ENCODE measurements around the gene COPS6. TPM values are rescaled to one million over a fixed set of nuclear protein-coding genes. Genes with fewer than 3 reads are reported as not detected.
"Not testable (repeated sequence)": the region's sequence is repeated elsewhere in the genome, so short reads cannot be mapped to it uniquely, and the experiment has no call there.

Gene COPS6
- total RNA-seq, 1 donor from 2014 or later, result 88.3 TPM

- ChIA-PET CTCF (interaction anchor here (0.7 to 1.4 kb wide), 5 partner anchors 27 to 215 kb away, joined by 3 to 6 read pairs (median 3); partner anchors contain the start of genes AP4M1, AZGP1 and MCM7), POLR2A (interaction anchor here (0.6 to 3.7 kb wide), 9 partner anchors 12 to 149 kb away, joined by 3 to 15 read pairs (median 3); partner anchors contain the start of genes AP4M1, COPS6, LAMTOR4 and MCM7)
- peaks cover 10% of the 10 kb centered on the region for H3K36me3 Mint-ChIP-seq (ENCODE audit: low read depth)
- peaks cover 44% of the 10 kb centered on the region for H3K4me1 Mint-ChIP-seq
- H3K27ac Mint-ChIP-seq, result peak overlapping the region; percentile 63
- intact Hi-C loops (cut with micrococcal nuclease), result loop anchor here (1.0 to 2.0 kb wide), 10 partner anchors 9 to 308 kb away; partner anchors contain the start of genes CNPY4, GPC2, LAMTOR4 and MEPCE
- TF ChIP-seq, protein P1, sequence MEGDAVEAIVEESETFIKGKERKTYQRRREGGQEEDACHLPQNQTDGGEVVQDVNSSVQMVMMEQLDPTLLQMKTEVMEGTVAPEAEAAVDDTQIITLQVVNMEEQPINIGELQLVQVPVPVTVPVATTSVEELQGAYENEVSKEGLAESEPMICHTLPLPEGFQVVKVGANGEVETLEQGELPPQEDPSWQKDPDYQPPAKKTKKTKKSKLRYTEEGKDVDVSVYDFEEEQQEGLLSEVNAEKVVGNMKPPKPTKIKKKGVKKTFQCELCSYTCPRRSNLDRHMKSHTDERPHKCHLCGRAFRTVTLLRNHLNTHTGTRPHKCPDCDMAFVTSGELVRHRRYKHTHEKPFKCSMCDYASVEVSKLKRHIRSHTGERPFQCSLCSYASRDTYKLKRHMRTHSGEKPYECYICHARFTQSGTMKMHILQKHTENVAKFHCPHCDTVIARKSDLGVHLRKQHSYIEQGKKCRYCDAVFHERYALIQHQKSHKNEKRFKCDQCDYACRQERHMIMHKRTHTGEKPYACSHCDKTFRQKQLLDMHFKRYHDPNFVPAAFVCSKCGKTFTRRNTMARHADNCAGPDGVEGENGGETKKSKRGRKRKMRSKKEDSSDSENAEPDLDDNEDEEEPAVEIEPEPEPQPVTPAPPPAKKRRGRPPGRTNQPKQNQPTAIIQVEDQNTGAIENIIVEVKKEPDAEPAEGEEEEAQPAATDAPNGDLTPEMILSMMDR (IDR thresholded peaks at IDR 0.05), result no peak
- ATAC-seq (ENCODE audit: low read depth) (no peak), DNase-seq (no peak)
- H3K4me3 Mint-ChIP-seq, result peak overlapping the region; percentile 100
- no peaks in the 10 kb centered on the region for H3K27me3 Mint-ChIP-seq
- H3K9me3 Mint-ChIP-seq, result no peaks in the 10 kb centered on the region
Observed at GRCh38 chr7:100127866-100128636, 39.3 kb downstream of the COPS6 start.

DNA sequence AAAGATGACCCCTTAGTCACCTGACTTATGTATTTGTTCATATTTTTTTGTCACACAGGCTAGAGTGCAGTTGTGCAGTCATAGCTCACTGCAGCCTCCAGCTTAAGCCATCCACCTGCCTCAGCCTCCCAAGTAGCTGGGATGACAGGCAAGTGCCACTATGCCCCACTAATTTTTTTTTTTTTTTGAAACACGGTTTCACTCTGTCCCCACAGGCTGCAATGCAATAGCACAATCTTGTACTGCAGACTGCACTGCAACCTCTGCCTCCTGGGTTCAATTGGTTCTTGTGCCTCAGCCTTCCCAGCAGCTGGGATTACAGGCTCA is 39.8 kb downstream of the COPS6 start:
- peak overlapping the region; percentile 100 for H3K4me3 Mint-ChIP-seq
- no peak overlapping the region for H3K27ac Mint-ChIP-seq
- no peaks in the 10 kb centered on the region for H3K27me3 Mint-ChIP-seq
- intact Hi-C loops (cut with micrococcal nuclease), result no loop called here
- no peaks in the 10 kb centered on the region for H3K9me3 Mint-ChIP-seq
- H3K4me1 Mint-ChIP-seq, result peaks cover 44% of the 10 kb centered on the region
- peaks cover 10% of the 10 kb centered on the region for H3K36me3 Mint-ChIP-seq (ENCODE audit: low read depth)
- ChIA-PET POLR2A (interaction anchor here (0.6 to 3.7 kb wide), 9 partner anchors 11 to 148 kb away, joined by 3 to 15 read pairs (median 3); partner anchors contain the start of genes AP4M1, COPS6, LAMTOR4 and MCM7), CTCF (interaction anchor here (0.6 to 4.6 kb wide), 10 partner anchors 10 to 279 kb away, joined by 3 to 45 read pairs (median 3); partner anchors contain the start of genes AP4M1, AZGP1 and MCM7)
- no peak for DNase-seq
- ATAC-seq (ENCODE audit: low read depth), result no peak
- TF ChIP-seq, protein P1 (IDR thresholded peaks at IDR 0.05), result no peak

GRCh38 chr7:100130220-100130607 is 41.4 kb downstream of the COPS6 start:
- intact Hi-C loops (cut with micrococcal nuclease); H3K27ac Mint-ChIP-seq; H3K4me3 Mint-ChIP-seq; H3K36me3 Mint-ChIP-seq (ENCODE audit: low read depth); H3K9me3 Mint-ChIP-seq; H3K27me3 Mint-ChIP-seq; DNase-seq; ATAC-seq (ENCODE audit: low read depth): not testable (repeated sequence)
- CTCF ChIA-PET, result interaction anchor here (0.8 to 4.6 kb wide), 8 partner anchors 17 to 277 kb away, joined by 3 to 45 read pairs (median 4); partner anchors contain the start of gene LAMTOR4
- POLR2A ChIA-PET, result interaction anchor here (0.7 to 3.7 kb wide), 3 partner anchors 29 to 299 kb away, joined by 4 to 15 read pairs (median 7); partner anchors contain the start of genes AP4M1 and MCM7
- H3K4me1 Mint-ChIP-seq, result peaks cover 33% of the 10 kb centered on the region

- TF ChIP-seq, protein P1 (IDR thresholded peaks at IDR 0.05), result peak; percentile 95
- CTCF ChIA-PET, result interaction anchor here (0.6 to 4.6 kb wide), 19 partner anchors 11 to 292 kb away, joined by 3 to 45 read pairs (median 3); partner anchors contain the start of gene LAMTOR4
- no peak overlapping the region for H3K4me3 Mint-ChIP-seq
- H3K36me3 Mint-ChIP-seq (ENCODE audit: low read depth), result peaks cover 8% of the 10 kb centered on the region
- no peaks in the 10 kb centered on the region for H3K27me3 Mint-ChIP-seq
- peaks cover 29% of the 10 kb centered on the region for H3K4me1 Mint-ChIP-seq
- POLR2A ChIA-PET, result interaction anchor here (0.7 to 3.7 kb wide), 4 partner anchors 29 to 81 kb away, joined by 4 to 15 read pairs (median 4); partner anchors contain the start of genes AP4M1, MCM7 and ZSCAN21
- DNase-seq, result peak; percentile 75
- no peak for ATAC-seq (ENCODE audit: low read depth)
- H3K9me3 Mint-ChIP-seq, result no peaks in the 10 kb centered on the region
- no peak overlapping the region for H3K27ac Mint-ChIP-seq
- intact Hi-C loops (cut with micrococcal nuclease), result loop anchor here (1.0 kb wide), 5 partner anchors 17 to 218 kb away; partner anchors contain the start of genes LAMTOR4 and ZNF3
Observed at GRCh38 chr7:100130608-100131453, 42.1 kb downstream of the COPS6 start.

DNA sequence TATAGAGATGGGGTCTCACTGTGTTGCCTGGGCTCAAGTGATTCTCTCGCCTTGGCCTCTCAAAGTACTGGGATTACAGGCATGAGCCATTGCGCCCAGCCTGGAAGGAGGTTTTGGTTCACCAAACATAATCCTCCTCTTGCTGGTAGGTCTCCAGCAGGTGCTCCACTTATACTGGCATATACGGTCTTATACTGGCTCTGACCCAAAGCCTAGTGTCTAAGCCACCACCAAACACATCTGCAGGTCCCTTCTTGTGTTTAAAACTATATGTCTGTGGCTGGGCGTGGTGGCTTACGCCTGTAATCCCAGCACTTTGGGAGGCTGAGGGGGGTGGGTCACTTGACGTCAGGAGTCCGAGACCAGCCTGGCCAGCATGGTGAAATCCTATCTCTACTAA is 43.4 kb downstream of the COPS6 start:
- Mint-ChIP-seq H3K9me3 (no peaks in the 10 kb centered on the region), H3K27me3 (no peaks in the 10 kb centered on the region), H3K4me1 (peaks cover 16% of the 10 kb centered on the region), H3K27ac (no peak overlapping the region), H3K36me3 (ENCODE audit: low read depth) (no peaks in the 10 kb centered on the region), H3K4me3 (no peak overlapping the region)
- intact Hi-C loops (cut with micrococcal nuclease), result loop anchor here (1.0 kb wide), 5 partner anchors 58 to 318 kb away; no protein-coding TSS in a partner anchor
- ChIA-PET CTCF (interaction anchor here (0.7 to 4.6 kb wide), 22 partner anchors 11 to 318 kb away, joined by 3 to 45 read pairs (median 6); partner anchors contain the start of genes AP4M1, GPC2, LAMTOR4 and MCM7), POLR2A (interaction anchor here (0.6 to 1.8 kb wide), 9 partner anchors 17 to 318 kb away, joined by 3 to 10 read pairs (median 5); partner anchors contain the start of genes LAMTOR4 and PVRIG)
- ATAC-seq (ENCODE audit: low read depth) (no peak), DNase-seq (no peak)
- TF ChIP-seq, protein P1 (IDR thresholded peaks at IDR 0.05), result no peak

Data from activated B cell treated with CpG ODN at 0.5 μM for 24 hours (primary cell).